NCI-H748 (cell line): Measurements from ENCODE around the gene OGDH.
"Not testable (repeated sequence)": the region's sequence is repeated elsewhere in the genome, so short reads cannot be mapped to it uniquely, and the experiment has no call there.

Source experiments
- DNase-seq: peaks from one replicate; lab custom pipeline; 2025; ENCODE audit not compliant: unreplicated experiment; lab: John Stamatoyannopoulos, UW

Gene OGDH

DNA sequence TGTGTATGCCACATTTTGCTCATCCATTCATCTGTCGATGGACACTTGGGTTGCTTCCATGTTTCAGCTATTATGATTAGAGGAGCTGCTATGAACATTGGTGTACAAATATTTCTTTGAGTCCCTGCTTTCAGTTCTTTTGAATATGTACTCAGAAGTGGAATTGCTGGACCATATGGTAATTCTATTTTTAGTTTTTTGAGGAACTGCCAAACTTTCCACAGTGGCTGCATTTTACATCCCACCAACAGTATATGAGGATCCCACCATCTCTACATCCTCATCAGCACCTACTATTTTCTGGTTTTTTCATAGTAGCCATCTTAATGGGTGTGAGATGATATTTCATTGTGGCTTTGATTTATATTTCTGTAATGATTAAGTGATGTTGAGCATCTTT lies 97.5 kb downstream of the OGDH start:
- DNase-seq: no peak

DNA sequence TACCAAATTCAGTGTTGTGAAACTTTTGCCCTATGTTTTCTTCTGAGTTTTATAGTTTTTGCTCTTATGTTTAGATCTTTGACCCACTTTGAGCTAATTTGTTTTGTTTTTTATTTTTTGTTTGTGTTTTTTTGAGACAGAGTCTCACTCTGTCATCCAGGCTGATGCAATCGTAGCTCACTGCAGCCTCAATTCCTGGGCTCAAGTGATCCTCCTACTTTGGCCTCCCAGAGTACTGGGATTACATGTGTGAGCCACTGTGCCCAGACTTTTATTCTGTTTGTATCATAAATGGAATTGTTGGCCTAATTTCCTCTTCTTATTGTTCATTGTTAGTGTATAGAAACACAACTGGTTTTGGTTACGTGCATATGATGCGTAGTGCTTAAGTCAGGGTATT lies 99.0 kb downstream of the OGDH start:
- no peak for DNase-seq

DNA sequence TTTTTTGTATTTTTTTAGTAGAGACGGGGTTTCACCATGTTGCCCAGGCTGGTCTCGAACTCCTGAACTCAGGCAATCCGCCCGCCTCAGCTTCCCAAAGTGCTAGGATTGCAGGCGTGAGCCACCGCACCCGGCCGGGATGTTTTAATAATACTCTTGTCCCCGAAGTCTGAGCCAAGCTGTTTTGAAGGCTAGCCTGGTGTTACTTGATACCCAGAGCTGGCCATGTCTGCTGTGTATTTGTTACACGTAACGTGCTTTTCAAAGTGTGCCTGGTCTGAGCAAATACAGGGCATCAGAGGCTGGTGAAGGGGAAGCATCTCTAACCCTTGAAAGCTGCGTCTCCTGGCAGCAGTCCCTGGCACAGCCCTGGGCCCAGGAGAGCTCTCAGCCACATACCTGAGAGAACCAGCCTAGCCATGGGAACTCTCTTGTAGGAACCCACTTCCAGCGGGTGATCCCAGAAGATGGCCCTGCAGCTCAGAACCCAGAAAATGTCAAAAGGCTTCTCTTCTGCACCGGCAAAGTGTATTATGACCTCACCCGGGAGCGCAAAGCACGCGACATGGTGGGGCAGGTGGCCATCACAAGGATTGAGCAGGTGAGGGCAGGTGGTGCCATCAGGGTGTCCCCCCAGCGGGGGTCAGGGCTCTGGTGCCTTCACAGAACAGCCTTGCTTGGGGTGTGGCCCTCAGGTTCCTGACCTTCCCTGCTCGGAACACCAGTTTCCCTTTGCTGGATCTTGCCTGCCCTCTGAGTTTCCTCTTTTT lies 100.5 kb downstream of the OGDH start:
- no peak for DNase-seq

DNA sequence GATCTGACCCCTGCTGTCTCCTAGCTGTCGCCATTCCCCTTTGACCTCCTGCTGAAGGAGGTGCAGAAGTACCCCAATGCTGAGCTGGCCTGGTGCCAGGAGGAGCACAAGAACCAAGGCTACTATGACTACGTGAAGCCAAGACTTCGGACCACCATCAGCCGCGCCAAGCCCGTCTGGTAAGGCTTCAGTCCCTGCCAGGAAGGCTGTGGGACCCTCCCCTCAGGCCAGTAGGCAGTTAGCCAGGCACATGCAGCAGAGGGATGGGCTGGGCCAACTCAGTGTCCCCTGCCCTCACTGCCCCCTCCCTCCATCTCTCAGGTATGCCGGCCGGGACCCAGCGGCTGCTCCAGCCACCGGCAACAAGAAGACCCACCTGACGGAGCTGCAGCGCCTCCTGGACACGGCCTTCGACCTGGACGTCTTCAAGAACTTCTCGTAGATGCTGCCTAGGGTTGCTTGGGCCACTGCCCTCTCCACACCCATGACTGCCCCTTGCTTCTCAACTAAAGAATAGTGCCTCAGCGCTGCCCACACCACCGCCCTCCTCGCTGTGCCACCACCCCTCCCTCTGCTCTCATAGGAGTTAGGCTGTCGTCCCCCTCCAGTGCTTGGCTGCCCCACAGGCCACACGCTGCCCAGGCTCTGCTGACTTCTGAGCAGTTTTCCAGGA lies 101.3 kb downstream of the OGDH start:
- no peak for DNase-seq

DNA sequence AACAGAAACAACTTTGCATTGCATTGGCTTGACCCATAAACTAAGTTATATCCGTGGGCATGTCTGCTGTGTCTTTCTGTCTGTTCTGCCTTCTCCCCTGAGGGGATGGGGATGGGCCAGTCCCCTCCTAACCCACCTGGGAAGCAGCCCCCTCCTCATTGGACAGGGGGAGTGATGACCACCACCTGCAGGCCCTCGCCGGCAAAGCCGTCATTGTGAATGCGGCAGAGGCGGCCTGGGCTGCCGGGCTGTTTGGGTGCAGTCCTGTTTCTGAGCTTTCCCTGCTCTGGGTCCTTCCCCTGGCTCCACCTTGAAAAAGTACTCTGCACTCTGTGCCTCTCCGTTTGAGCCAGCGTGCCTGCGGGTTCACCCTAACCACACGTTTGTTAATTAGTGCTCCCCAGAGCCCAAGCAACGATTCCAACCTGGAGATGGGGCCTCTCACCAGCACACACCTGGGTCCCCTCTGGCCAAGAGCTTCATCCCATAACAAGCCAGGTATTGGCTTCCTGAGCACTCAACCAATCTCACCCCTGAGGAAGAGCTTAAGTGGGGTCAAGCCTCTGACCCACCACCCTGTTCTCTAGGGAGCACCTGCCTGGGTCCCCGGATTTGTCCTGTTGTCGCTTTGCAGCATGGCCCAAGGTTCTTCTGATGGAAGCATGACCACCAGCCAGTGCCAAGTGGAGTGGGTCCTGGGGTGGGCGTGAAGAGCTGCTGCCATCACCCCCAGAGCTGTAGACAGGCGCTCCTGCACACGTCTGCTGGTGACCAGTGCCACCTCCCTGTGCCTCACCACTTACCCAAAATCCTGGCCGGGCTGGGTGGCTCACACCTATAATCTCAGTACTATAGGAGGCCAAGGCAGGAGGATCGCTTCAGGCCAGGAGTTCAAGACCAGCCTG lies 102.8 kb downstream of the OGDH start:
- no peak for DNase-seq

DNA sequence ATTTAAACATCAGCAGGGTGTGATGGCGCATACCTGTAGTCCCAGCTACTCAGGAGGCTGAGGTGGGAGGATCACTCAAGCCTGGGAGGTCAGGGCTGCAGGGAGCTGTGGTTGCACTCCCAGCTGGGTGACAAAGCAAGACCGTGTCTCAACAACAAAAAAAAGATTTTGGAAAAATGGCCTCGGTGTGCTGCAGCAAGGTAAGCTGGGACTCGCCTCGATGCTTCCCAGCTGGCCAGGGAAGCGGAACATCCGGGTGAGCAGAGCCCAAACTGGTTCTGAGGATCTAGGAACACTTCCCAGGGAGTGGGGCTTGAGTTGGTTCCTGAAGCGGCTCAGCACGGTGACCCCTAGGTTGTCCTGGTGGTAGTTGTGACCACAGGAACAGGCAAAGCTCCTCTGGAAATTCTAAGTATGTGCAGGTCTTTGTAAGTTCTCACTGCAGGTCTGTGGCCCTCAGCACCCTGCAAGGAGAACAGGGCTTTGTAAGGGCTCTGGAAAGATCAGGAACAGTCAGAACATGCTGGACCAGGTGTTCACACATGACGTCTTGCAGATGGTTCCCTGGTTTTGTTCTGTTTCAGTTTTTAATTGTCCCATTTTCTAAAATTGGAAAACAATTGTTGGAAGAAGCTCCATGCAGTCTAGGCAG lies 103.6 kb downstream of the OGDH start:
- DNase-seq: no peak

DNA sequence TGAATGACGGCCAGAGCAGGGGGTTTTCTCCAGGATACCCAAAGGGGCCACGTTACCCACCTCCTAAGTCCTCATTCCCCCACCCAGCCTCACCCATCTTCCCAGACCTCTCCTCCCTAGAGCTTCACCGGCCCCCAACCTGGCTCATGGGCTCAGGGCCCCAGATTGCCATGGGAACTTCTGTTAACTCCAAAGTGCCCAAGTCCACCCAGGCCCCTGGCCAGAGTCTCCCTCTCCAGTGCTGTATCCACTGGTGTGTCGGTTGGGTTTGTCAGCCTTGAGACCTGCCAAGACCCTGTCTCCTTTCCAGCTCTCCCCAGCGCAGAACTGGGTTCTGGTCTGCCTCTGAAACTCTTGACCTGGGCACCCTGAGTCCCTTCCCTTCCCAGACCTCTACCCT lies 105.1 kb downstream of the OGDH start:
- DNase-seq: no peak

DNA sequence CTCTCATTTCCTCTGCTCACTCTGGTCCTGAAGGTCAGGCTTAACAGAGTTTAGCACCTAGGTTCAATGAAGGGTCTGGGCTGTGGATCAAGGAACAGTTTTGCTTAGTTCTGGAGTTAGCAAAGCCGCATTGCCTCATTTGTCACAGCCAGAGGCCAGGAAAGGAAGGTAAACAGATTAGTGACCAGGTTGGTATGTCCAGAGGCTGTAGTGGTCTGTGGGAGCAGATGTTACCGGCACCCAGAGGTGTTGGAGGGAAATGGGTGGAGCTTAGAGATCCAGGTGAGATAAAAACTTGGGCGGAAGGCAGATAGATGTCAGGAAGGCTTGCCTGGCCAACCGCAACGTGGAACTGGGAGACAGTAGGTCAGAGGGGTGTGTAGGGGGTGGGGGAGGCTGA lies 105.6 kb downstream of the OGDH start:
- DNase-seq: no peak

DNA sequence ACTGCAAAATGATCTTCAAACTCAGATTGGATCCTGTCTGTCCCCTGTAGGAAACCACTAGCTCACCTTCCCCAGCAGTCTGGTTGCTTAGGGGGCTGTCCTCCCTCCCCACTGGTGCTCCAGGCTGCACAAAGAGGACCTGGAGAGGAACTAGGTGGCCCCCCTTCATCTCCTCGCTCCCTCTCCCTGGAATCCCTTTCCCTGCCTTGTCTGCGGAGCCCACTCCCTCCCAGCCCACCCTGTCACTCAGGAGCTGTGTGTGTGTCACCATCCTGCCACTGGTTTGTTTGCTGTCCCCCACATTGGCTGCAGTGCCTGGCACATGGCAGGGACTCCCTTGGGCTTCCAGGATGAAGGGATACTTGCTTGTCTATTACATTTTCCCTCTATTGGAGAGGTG lies 106.7 kb downstream of the OGDH start:
- no peak for DNase-seq

DNA sequence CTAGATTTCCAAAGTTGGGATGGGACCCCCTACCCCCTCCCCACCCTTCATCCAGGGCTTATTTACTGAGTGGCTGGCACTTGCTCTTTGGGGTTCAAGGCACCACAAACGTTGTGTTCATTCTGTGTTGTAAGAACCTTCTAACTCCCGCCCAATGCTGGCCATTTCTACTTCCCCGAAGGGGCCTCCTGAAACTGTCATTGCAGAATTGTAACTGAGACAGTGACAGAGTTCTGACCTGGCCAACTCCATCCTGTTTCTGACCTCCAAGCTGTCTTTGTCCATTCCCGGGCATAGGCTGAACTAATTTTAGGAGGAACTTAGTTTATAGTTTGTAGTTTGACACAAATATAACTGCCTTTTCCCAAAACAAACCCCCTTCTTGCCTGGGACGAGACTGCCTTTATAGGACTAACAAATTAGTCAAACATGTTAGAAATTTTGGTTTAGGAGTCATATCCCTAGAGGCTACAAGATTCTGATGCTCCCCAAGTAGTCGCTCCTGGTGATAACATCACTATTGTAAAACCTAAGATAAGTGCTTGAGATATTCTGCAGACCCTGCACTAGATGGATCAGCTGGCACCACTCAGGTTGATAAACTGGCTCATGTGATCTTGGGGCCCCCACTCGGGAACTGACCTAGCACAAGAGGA lies 107.4 kb downstream of the OGDH start:
- no peak for DNase-seq

DNA sequence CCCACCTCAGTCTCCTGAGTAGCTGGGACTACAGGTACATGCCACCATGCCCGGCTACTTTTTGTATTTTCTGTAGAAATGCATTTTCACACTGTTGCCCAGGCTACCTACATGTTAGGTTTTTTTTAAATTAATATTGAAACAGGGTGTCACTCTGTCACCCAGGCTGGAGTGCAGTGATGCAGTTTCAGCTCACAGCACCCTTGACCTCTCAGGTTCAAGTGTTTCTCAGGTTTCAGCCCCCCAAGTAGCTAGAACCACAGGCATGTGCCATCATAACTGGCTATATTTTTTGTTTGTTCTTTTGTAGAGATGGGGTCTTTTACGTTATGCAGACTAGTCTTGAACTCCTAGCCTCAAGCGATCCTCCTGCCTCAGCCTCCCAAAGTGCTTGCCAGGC lies 109.8 kb downstream of the OGDH start:
- no peak for DNase-seq

DNA sequence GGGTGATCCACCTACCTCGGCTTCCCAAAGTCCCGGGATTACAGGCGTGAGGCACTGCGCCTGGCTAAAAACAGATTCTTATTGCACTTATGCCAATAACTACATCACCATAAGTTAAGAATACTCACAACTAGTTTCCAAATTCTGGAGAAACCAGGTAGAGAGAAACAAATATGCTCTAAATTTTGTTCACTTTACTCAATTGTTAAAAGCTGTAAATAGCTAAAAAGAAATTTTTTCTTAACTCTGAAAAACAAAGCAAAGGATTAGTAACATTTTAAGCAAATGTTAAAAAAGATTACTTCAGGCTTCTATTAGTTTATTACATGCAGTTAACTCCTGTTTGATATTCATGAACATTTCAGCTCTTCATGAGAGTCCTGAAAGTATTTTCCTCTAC lies 113.9 kb downstream of the OGDH start:
- DNase-seq: no peak

DNA sequence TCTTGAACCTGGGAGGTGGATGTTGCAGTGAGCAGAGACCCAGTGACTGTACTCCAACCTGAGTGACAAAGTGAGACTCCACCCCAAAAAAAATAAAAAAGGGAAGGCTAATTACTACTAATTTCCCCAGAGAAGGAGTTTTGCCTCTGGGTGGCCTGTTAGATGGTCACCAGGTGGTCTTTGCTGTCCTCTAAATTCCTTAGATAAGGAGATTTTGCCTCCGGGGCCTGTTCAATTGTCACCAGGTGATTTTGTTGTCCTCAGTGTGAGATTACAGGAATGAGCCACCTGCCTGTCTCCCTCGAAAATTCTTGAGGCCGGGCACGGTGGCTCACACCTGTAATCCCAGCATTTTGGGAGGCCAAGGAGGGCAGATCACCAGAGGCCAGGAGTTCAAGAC lies 117.8 kb downstream of the OGDH start:
- no peak for DNase-seq

DNA sequence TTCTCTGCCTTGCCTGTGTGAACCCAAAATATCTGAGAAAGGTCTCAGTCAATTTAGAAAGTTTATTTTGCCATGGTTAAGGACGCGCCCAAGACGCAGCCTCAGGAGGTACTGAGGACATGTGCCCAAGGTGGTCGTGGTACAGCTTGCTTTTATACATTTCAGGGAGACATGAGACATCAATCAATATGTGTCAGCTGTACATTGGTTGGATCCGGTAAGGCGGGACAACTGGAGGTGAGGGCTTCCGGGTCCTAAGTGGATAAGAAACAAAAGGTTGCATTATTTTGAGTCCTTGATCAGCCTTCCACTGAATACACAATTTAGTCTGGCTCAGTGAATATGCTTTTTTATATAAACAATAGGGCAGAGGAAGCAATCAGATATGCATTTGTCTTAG lies 119.8 kb downstream of the OGDH start:
- DNase-seq: peak; percentile 7

DNA sequence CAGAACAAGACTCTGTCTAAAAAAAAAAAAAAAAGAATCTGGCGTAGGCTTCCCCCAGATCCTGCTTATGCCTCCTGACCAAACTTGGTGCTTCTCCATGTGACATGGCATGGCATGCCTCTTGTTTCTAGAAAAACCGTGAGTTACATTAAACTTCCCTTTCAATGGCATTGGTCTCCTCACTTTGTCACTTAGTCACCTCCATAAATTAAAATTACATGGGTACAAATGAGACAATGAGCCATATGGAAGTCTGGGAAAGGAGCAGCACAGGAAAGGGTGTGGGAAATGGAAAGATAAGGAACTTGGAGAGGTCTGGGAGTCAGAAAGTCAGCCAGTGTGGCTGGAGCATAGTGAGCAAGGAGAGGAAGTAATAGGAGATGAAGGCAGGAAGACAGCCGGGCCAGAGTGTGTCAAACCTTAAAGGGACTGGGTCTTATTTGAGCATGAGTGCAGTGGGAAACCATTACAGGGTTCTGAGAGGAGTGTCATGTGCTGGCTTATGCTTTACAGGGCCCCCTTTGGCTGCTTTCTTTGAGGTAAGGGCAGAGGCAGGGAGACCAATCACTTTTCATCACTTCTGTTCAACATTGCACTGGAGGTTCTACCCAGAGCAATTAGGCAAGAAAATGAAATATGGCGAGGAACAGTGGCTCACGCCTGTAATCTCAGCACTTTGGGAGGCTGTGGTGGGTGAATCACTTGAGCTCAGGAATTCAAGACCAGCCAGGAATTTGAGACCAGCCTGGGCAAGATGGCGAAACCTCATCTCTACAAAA lies 120.9 kb downstream of the OGDH start:
- no peak for DNase-seq

DNA sequence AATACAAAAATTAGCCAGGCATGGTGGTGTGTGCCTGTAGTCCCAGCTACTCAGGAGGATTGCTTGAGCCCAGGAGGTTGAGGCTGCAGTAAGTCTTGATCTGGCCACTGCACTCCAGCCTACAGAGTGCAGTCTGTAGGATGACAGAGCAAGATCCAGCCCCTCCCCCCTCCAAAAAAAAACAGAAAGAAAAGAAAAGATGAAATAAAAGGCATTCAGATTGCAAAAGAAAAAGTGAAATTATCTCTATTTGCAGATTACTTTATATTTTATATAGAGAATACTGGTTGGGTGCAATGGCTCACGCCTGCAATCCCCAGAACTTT lies 121.5 kb downstream of the OGDH start:
- no peak for DNase-seq

DNA sequence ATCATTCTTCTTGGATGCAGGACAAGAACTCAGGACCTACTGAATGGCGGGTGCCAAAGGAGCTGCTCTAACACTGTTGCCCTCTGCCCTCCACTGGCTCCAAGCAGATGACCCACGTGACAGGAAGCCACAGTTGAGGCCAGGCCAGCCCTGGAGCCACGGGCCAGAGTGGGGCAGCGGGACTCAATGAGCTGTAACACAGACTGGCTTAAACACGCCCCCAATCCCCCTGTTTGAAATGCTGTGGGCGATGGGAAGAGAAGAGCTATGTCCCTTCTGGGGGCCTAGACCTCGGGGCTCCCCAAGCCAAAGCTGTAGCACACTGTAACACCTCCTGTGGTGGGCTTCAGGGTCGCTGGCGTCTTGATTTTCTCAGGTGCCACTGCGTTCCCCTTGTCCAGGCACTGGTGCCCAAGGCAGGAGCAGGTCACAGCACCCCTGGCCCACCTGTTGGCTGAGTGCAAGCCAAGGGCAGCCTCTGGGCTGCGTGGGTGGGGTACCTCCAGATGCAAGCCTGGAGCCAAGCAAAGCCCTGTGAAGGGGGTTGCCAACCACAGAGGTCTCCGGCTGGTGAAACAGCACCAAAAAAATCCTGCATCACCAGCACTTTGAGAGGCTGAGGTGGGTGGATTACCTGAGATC lies 123.6 kb downstream of the OGDH start:
- DNase-seq: no peak

DNA sequence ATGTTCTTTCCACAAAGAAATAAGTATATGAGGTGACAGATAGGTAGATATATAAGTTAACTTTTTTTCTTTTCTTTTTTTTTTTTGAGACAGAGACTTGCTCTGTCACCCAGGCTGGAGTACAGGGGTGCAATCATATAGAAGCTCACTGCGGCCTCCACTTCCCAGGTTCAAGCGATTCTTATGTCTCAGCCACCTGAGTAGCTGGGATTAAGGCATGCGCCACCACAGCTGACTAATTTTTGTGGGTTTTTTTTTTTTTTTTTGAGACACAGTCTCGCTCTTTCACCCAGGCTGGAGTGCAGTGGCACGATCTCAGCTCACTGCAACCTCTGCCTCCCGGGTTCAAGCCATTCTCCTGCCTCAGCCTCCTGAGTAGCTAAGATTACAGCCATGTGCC lies 126.5 kb downstream of the OGDH start:
- not testable (repeated sequence) for DNase-seq

DNA sequence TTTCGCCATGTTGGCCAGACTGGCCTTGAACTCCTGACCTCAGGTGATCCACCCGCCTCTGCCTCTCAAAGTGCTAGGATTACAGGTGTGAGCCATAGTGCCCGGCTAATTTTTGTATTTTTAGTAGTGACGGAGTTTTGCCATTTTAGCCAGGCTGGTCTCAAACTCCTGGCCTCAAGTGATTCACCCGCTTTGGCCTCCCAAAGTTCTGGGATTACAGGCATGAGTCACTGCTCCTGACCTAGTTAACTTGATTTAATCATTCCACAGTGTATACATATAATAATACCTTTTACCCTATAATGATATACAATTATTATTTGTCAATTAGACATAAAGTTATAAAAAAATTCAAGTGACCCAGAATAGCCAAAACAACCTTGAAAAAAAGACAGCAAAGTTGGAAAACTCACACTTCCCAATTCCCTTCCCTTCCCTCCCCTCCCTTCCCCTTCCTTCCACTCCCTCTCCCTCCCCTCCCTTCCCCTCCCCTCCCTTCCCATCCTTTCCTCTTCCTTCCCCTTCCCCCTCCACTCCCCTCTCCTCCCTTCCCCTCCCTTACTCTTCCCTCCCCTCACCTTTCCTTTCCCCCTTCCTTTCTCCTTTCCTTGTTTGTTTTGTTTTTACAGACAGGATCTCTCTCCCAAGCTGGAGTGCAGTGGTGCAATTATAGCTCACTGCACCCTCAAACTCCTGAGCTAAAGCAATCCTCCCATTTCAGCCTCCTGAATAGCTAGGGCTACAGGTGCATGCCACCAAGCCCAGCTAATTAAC lies 127.5 kb downstream of the OGDH start:
- DNase-seq: no peak
